GM12891 (cell line): ENCODE results near the gene UCHL3. TPM values are rescaled to one million over a fixed set of nuclear protein-coding genes. Genes with fewer than 3 reads are reported as not detected.

Source experiments
- DNase-seq: peaks from one replicate; pipeline ENCODE4 v3.0.0; 2011; ENCODE audit warnings: low spot score; ENCODE audit not compliant: insufficient read length
- FAIRE-seq: peaks from 2 replicates; lab custom pipeline; 2011; peaks lifted over from hg19 to GRCh38; lab: Jason Lieb, UNC
- PAX5 ChIP-seq: IDR thresholded peaks from 2 replicates; pipeline ENCODE4 v1.6.1; 2011; ENCODE audit warnings: low read length, moderate library complexity, mild to moderate bottlenecking; ENCODE audit not compliant: insufficient read depth, severe bottlenecking
- POLR2A ChIP-seq: IDR thresholded peaks from 2 replicates; pipeline ENCODE4 v1.6.1; 2011; ENCODE audit warnings: low read depth, low read length, control low read depth
- POLR2AphosphoS5 ChIP-seq: IDR thresholded peaks from 2 replicates; pipeline ENCODE4 v1.6.1; 2011; ENCODE audit warnings: low read depth, low read length, control low read depth
- POU2F2 ChIP-seq: IDR thresholded peaks from 2 replicates; pipeline ENCODE4 v1.6.1; 2011; ENCODE audit warnings: low read depth, mild to moderate bottlenecking, control low read depth, low read length, moderate library complexity
- SPI1 ChIP-seq: IDR thresholded peaks from 2 replicates; pipeline ENCODE4 v1.6.1; 2011; ENCODE audit warnings: low read depth, low read length, control low read depth
- TAF1 ChIP-seq: IDR thresholded peaks from 2 replicates; pipeline ENCODE4 v1.6.1; 2011; ENCODE audit warnings: low read depth, low read length, control low read depth
- polyA plus RNA-seq: library from polyadenylated mRNA; unstranded; fragments of >200 nt; gene quantifications from one replicate; pipeline ENCODE4 v1.2.1, GENCODE V29; 2012; ENCODE audit warnings: low read depth, missing spikeins, inconsistent platforms; ENCODE audit not compliant: missing spikeins

The UCHL3 gene
- polyA plus RNA-seq: 41.4 TPM

GRCh38 chr13:75549262-75550158, at the start of gene UCHL3:
TSS of gene UCHL3 (plus strand) at chr13:75549791. CDS start at chr13:75549821, 30 bp downstream.
- FAIRE-seq: peak; percentile 100

GRCh38 chr13:75505327-75505726, 44.3 kb upstream of the UCHL3 start:
- FAIRE-seq (no peak), DNase-seq (no peak)
- no peak for TF ChIP-seq POLR2AphosphoS5
- TF ChIP-seq SPI1: peak; percentile 75

More at GRCh38 chr13:75549262-75550158, at the start of gene UCHL3:
- no peak for TF ChIP-seq PAX5
- TF ChIP-seq TAF1: peak; percentile 28; the same call in 1 of the 2 replicates
- peak; percentile 81 for TF ChIP-seq POLR2AphosphoS5
- 0 out of 2 replicates have a peak, but pooled peaks have one; percentile 63 for TF ChIP-seq POU2F2
- peak; percentile 73 for TF ChIP-seq POLR2A
- TF ChIP-seq SPI1: no peak
- DNase-seq: peak; percentile 85

- peak; percentile 83 for FAIRE-seq
- no peak for DNase-seq
These were observed 43.6 kb upstream of the UCHL3 start for GRCh38 chr13:75506018-75506417.

GRCh38 chr13:75507027-75508001, 42.3 kb upstream of the UCHL3 start:
- no peak for DNase-seq
- peak; percentile 16 for FAIRE-seq
- TF ChIP-seq POLR2AphosphoS5 (no peak), SPI1 (peak; percentile 71)

More at GRCh38 chr13:75506018-75506417, 43.6 kb upstream of the UCHL3 start:
- TF ChIP-seq POLR2AphosphoS5 (no peak), PAX5 (no peak), POU2F2 (no peak)

- no peak for DNase-seq
- TF ChIP-seq POU2F2 (no peak), TAF1 (no peak), POLR2A (no peak), SPI1 (no peak), POLR2AphosphoS5 (no peak)
- FAIRE-seq: no peak
These were observed 41.5 kb upstream of the UCHL3 start for GRCh38 chr13:75508002-75508548.

- TF ChIP-seq PAX5: no peak
- no peak for TF ChIP-seq SPI1
- TF ChIP-seq POLR2AphosphoS5: no peak
- no peak for TF ChIP-seq TAF1
- no peak for TF ChIP-seq POLR2A
- TF ChIP-seq POU2F2: no peak
- DNase-seq (no peak), FAIRE-seq (no peak)
These were observed 38.5 kb upstream of the UCHL3 start for GRCh38 chr13:75511051-75511625.

- DNase-seq: peak; percentile 30
- no peak for FAIRE-seq
- no peak for TF ChIP-seq POLR2AphosphoS5
- TF ChIP-seq SPI1: no peak
These were observed 37.3 kb upstream of the UCHL3 start for GRCh38 chr13:75512253-75512652.

GRCh38 chr13:75513271-75513670, 36.3 kb upstream of the UCHL3 start:
- TF ChIP-seq PAX5 (no peak), SPI1 (peak; percentile 75)
- DNase-seq: no peak
- FAIRE-seq: peak; percentile 87

- no peak for DNase-seq
- peak; percentile 50 for FAIRE-seq
- TF ChIP-seq SPI1 (peak; percentile 89), POLR2A (no peak)
These were observed 35.3 kb upstream of the UCHL3 start for GRCh38 chr13:75514080-75514995.
